K562 (cell line): Measurements from ENCODE around the gene SETD1B.

Source experiments
- BRD4 ChIP-seq: fragments of 200-600 bp; sonication (generic); IDR thresholded peaks from 2 replicates; pipeline ENCODE4 v1.6.1; 2017; ENCODE audit warnings: inconsistent platforms
- FOXM1 ChIP-seq, 2 experiments: fragments of 450-650 bp in 1 of 2; sonication (generic) in 1 of 2; formaldehyde crosslinking in 1 of 2; IDR thresholded peaks; 2 replicates each; pipeline versions ENCODE4 v1.6.1 to v1.9.0; 2017 to 2022; ENCODE audit warnings: low read depth in 2 of 2, mild to moderate bottlenecking in 2 of 2, missing genetic modification reagents in 1 of 2, moderate library complexity in 1 of 2
- MEIS2 ChIP-seq: fragments of 450-650 bp; IDR thresholded peaks from 2 replicates; pipeline ENCODE4 v1.6.1; 2014; ENCODE audit warnings: mild to moderate bottlenecking; ENCODE audit not compliant: partially characterized antibody
- NRF1 ChIP-seq, 2 experiments: fragments of 450-650 bp; IDR thresholded peaks in 1 of 2; conservative IDR thresholded peaks in 1 of 2; 2 replicates each; pipeline ENCODE4 v1.6.1; 2014; ENCODE audit warnings: mild to moderate bottlenecking in 2 of 2
- POLR2G ChIP-seq: fragments of 200-400 bp; formaldehyde crosslinking; IDR thresholded peaks from 2 replicates; pipeline ENCODE4 v1.6.1; 2017; ENCODE audit warnings: low read depth, mild to moderate bottlenecking, antibody characterized with exemption, low read length, moderate library complexity
- SAFB2 ChIP-seq: fragments of 200-400 bp; formaldehyde crosslinking; IDR thresholded peaks from 2 replicates; pipeline ENCODE4 v1.6.1; 2018; ENCODE audit warnings: borderline replicate concordance, low read length, low read depth, moderate library complexity; ENCODE audit not compliant: severe bottlenecking
- SMARCA4 ChIP-seq: fragments of 450-650 bp; IDR thresholded peaks from 2 replicates; pipeline ENCODE4 v1.6.1; 2016
- ZBTB7A ChIP-seq: IDR thresholded peaks from 2 replicates; pipeline ENCODE4 v1.6.1; 2011; ENCODE audit warnings: low read depth, mild to moderate bottlenecking, low read length, moderate library complexity, borderline replicate concordance; ENCODE audit not compliant: control insufficient read depth
- ZNF766 ChIP-seq: fragments of 200-800 bp; sonication (Bioruptor generic); conservative IDR thresholded peaks from 2 replicates; pipeline ENCODE4 v1.6.1; 2016; ENCODE audit warnings: missing genetic modification characterization, missing compliant biosample characterization
- TF ChIP-seq, protein P1 (sequence below): IDR thresholded peaks from 2 replicates; pipeline ENCODE4 v1.6.1; 2016; ENCODE audit warnings: missing genetic modification characterization, missing compliant biosample characterization
- TF ChIP-seq, protein P2 (sequence below), 3 experiments: IDR thresholded peaks in 2 of 3; conservative IDR thresholded peaks in 1 of 3; 2 replicates each; pipeline ENCODE4 v1.5.1; 2011 to 2012; ENCODE audit warnings: low read length in 3 of 3, mild to moderate bottlenecking in 3 of 3, control low read depth in 2 of 3, improper control_type of control experiment in 1 of 3, inconsistent platforms in 1 of 3, low read depth in 1 of 3, mixed read lengths in 1 of 3, moderate library complexity in 1 of 3; ENCODE audit not compliant: insufficient read depth in 2 of 3
- TF ChIP-seq, protein P3 (sequence below): sonication (generic); formaldehyde crosslinking; IDR thresholded peaks from 2 replicates; pipeline ENCODE4 v1.8.0; 2022; ENCODE audit warnings: mild to moderate bottlenecking, low read depth, missing genetic modification reagents
- TF ChIP-seq, protein P4 (sequence below): sonication (generic); formaldehyde crosslinking; IDR thresholded peaks from 2 replicates; pipeline ENCODE4 v1.8.0; 2022; ENCODE audit warnings: missing genetic modification reagents, mild to moderate bottlenecking, borderline replicate concordance
- TF ChIP-seq, protein P5 (sequence below): fragments of 250-450 bp; sonication (Bioruptor Pico); IDR thresholded peaks from 2 replicates; pipeline ENCODE4 v1.5.0; 2021

DNA sequence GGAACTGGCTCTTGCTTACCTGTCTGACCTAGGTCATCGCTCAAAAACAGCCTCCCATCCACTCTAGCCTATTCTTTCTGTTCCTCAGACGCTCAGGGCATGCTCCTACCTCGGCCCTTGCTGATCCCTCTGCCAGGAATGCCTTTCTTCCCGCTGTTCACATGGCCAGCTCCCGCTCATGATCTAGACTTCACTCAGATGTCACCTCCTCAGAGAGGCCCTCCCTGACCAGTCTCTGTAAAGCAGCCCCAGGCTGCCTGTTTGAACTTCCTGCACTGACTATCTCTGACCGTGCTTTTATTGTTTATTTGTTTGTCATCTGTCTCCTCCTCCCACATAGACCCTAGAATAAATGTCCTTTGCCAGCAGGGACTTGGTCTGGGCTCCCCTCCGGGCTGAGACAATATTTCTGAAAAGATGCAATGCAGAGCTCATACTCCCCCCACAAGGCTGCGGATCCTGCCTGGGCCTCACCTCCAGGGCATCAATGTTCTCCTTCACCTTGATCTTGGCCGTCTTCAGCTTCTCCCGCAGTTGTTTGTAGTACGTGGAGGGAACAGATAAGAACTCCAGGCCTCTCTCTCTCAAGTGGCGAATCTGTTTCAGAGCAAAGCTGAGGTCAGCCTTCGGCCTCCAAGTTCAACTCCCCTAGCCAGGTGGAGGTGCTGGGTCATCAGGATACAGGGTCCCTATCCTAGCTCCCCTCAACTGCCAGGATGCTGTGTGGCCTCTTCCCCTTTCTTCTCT, 39.6 kb downstream of the SETD1B start:
- TF ChIP-seq, protein P1, sequence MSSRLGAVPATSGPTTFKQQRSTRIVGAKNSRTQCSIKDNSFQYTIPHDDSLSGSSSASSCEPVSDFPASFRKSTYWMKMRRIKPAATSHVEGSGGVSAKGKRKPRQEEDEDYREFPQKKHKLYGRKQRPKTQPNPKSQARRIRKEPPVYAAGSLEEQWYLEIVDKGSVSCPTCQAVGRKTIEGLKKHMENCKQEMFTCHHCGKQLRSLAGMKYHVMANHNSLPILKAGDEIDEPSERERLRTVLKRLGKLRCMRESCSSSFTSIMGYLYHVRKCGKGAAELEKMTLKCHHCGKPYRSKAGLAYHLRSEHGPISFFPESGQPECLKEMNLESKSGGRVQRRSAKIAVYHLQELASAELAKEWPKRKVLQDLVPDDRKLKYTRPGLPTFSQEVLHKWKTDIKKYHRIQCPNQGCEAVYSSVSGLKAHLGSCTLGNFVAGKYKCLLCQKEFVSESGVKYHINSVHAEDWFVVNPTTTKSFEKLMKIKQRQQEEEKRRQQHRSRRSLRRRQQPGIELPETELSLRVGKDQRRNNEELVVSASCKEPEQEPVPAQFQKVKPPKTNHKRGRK (tag), result no peak
- TF ChIP-seq MEIS2 (no peak), SAFB2 (no peak), ZBTB7A (no peak; the same call in 1 of the 2 replicates), SMARCA4 (no peak), FOXM1 (IDR thresholded peaks at IDR 0.05; ENCODE audit: low read depth) (no peak), FOXM1 (CRISPR knock-in tag; IDR thresholded peaks at IDR 0.05; ENCODE audit: low read depth) (no peak), POLR2G (no peak), BRD4 (no peak), ZNF766 (CRISPR knock-in tag) (no peak), NRF1 (conservative IDR thresholded peaks at IDR 0.05 in 1 of 2, IDR thresholded peaks at IDR 0.05 in 1 of 2) (no peak)
- TF ChIP-seq, protein P2, sequence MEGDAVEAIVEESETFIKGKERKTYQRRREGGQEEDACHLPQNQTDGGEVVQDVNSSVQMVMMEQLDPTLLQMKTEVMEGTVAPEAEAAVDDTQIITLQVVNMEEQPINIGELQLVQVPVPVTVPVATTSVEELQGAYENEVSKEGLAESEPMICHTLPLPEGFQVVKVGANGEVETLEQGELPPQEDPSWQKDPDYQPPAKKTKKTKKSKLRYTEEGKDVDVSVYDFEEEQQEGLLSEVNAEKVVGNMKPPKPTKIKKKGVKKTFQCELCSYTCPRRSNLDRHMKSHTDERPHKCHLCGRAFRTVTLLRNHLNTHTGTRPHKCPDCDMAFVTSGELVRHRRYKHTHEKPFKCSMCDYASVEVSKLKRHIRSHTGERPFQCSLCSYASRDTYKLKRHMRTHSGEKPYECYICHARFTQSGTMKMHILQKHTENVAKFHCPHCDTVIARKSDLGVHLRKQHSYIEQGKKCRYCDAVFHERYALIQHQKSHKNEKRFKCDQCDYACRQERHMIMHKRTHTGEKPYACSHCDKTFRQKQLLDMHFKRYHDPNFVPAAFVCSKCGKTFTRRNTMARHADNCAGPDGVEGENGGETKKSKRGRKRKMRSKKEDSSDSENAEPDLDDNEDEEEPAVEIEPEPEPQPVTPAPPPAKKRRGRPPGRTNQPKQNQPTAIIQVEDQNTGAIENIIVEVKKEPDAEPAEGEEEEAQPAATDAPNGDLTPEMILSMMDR (IDR thresholded peaks at IDR 0.05 in 2 of 3, conservative IDR thresholded peaks at IDR 0.05 in 1 of 3; ENCODE audit: insufficient read depth in 2 of 3, low read depth in 1 of 3, low read length in 3 of 3), result no peak
- TF ChIP-seq, protein P3, sequence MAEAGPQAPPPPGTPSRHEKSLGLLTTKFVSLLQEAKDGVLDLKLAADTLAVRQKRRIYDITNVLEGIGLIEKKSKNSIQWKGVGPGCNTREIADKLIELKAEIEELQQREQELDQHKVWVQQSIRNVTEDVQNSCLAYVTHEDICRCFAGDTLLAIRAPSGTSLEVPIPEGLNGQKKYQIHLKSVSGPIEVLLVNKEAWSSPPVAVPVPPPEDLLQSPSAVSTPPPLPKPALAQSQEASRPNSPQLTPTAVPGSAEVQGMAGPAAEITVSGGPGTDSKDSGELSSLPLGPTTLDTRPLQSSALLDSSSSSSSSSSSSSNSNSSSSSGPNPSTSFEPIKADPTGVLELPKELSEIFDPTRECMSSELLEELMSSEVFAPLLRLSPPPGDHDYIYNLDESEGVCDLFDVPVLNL (CRISPR knock-in tag), result no peak
- TF ChIP-seq, protein P4, sequence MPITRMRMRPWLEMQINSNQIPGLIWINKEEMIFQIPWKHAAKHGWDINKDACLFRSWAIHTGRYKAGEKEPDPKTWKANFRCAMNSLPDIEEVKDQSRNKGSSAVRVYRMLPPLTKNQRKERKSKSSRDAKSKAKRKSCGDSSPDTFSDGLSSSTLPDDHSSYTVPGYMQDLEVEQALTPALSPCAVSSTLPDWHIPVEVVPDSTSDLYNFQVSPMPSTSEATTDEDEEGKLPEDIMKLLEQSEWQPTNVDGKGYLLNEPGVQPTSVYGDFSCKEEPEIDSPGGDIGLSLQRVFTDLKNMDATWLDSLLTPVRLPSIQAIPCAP (CRISPR knock-in tag), result no peak
- TF ChIP-seq, protein P5, sequence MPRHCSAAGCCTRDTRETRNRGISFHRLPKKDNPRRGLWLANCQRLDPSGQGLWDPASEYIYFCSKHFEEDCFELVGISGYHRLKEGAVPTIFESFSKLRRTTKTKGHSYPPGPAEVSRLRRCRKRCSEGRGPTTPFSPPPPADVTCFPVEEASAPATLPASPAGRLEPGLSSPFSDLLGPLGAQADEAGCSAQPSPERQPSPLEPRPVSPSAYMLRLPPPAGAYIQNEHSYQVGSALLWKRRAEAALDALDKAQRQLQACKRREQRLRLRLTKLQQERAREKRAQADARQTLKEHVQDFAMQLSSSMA (CRISPR knock-in tag), result no peak
